NCI-H748 treated with DMSO at 0.1 percent for 48 hours (cell line): ENCODE results near the gene GPR137.
"Not testable (repeated sequence)": the region's sequence is repeated elsewhere in the genome, so short reads cannot be mapped to it uniquely, and the experiment has no call there.

Experiments used
- DNase-seq: peaks from one replicate; lab custom pipeline; 2025; lab: John Stamatoyannopoulos, UW

The GPR137 gene

GRCh38 chr11:64284962-64285884, at the start of gene GPR137:
Gene GPR137, plus strand, starts transcription at chr11:64285848. Its CDS starts 677 bp downstream, at chr11:64286525.
- peak; percentile 71 for DNase-seq

- peak; percentile 80 for DNase-seq
Measured at GRCh38 chr11:64237484-64237951, 48.1 kb upstream of the GPR137 start.

GRCh38 chr11:64238076-64238475, 47.6 kb upstream of the GPR137 start:
- no peak for DNase-seq

- no peak for DNase-seq
Measured at GRCh38 chr11:64238999-64239398, 46.6 kb upstream of the GPR137 start.

DNA sequence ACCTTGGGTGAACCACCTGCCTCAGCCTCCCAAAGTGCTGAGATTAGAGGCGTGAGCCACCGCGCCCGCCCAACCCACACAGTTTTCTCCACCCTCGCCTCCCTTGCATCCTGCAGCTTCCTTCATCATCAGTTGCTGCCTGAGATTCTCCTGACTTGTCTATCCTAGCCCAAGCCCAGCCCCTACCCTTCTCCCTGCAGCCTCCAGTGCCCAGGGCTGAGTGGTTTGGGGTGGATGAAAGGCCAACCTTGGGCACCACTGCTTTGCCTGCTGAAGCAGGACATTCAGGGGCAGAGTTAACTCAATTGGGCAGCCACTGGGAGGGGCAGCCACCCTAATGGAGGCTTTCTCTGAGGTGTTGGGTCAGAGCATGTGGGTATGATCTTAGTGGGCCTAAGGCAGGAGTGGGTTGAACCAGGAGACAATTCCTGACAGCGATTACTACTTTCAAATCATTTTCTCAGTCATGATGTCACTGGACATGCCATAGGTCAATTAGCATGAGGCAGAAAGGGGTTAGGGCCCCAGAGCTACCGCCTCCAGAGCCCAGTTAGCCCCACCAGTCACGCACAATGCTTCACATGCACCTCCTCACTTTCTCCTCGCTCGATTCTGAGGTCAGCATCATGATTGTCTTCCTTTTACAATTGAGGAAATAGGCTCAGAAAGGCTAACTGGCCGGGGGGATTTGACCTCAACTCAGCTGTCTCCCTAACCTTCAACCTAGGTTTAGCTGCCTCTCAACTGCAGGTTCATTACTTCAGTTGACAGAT, 45.8 kb upstream of the GPR137 start:
- DNase-seq = no peak

- peak; percentile 76 for DNase-seq
Measured at GRCh38 chr11:64240435-64241240, 45.0 kb upstream of the GPR137 start, which contains the start of gene FKBP2. Gene FKBP2, plus strand, starts transcription at chr11:64241095. Its CDS starts 1,293 bp downstream, at chr11:64242388.

GRCh38 chr11:64241241-64241490, 44.5 kb upstream of the GPR137 start:
- peak; percentile 96 for DNase-seq

GRCh38 chr11:64241491-64242374, 43.9 kb upstream of the GPR137 start:
- peak; percentile 27 for DNase-seq

DNA sequence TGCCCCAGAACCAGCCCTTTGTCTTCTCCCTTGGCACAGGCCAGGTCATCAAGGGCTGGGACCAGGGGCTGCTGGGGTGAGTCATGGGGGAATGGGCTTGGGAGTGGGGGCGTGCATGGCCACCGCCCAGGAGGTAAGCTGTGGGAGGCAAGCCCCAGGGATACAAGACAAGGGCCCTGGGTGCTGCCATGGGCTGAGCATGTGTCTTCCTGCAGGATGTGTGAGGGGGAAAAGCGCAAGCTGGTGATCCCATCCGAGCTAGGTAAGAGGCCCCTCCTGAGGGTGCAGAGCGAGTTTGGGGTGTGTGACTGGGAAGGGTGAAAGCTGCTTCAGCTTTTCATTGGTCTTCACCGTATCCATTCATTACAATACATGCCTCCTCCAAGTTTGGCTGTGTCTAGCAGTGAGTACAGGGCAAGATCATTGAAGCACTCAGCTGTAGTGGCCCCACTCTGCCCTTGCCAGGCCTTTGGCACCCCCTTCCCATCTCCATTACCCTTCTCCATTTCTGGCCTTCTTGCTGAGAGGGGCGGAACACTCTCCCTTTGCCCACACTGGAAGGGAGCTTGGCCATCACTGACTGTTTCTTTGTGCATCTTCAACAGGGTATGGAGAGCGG, 42.3 kb upstream of the GPR137 start:
- DNase-seq = no peak

- DNase-seq = no peak
Measured at GRCh38 chr11:64244107-64244506, 41.5 kb upstream of the GPR137 start.

GRCh38 chr11:64244966-64245365, 40.7 kb upstream of the GPR137 start:
- no peak for DNase-seq

GRCh38 chr11:64245401-64245796, 40.2 kb upstream of the GPR137 start:
- DNase-seq = no peak

DNA sequence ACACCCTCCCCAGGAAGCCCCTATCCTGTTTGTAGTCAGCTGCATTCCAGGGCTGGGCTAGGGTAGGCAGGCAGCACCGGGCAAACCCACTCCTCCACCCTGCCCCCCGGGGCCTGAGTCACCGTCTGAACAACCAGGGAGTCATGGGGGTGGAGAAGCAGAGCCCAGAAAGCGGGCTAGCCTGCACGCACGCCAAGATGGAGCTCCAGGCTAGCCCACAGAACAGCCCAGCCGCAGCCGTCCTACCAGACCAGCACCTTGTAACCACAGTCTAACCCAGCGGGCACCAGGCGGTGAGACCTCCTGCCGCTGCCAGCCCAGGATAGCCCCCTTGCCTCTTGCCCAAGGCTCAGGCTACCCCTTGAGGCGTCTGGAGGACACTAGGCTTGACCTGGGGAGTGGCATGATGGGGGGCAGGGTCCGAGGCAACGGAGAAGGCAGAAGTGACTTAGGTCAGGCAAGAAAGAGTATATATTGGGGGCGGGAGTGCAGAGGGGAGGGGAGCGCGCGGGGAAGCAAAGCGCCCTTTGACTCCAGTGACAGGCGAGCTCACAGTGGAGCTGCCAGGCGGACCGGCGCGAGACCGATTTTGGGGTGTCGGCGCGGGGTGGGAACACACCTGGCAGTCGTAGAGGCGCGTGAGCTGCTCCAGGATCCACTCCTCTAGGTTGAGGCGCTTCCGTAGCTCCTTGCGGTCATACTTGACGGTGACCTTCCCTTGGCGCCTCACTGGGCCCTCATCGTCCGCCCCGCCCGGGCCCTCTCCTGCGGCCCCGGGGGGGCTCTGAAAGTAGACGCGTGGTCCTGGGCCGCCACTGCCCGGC, 39.6 kb upstream of the GPR137 start:
- no peak for DNase-seq

GRCh38 chr11:64246621-64246870, 39.1 kb upstream of the GPR137 start:
- DNase-seq = not testable (repeated sequence)

DNA sequence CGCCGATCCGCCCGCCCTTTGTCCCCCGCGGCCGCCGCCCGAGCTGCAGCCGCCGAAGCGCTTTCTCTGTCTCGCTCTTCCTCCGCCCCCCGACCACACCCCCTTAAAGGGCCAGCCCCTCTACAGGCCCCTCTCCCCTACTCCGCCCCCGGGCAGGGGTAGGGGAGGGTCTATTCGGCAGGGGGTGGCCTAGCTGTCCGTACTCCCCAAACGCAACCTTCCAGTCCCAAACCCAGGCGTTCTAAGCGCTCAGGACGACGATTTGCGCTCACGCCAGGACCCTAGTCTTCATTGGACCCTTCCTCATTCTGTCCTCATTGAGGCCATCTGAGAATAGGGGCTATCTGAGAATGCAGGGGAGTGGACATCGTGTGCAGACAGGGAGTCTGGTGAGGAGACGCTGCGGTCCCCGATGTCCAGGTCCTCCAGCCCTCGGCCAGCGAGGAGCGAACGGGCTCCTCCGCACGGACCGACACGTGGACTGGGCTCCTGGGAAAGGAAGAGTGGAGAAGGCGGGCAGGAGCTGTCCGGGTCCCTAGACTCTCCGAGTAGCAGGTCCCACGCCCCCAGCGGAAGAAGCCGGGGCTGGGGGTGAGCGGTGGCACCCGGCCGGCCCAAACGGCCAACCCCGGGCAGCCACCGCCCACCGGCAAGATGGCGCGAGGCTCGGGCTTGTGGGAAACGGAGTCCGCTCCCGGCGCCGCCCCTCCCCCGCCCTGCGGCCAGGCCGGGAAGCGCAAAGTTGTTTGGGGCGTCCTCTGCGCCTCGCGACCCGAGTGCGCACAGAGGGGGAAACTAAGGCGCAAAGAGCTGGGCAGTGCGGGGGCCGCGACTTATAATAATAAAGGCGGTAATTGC, 38.5 kb upstream of the GPR137 start, which contains the start of gene PPP1R14B:
TSS of gene PPP1R14B (minus strand) at position 73 of the 858 bp plus-strand sequence. CDS start 270 bp downstream, outside the sequence.
- DNase-seq = peak; percentile 64

DNA sequence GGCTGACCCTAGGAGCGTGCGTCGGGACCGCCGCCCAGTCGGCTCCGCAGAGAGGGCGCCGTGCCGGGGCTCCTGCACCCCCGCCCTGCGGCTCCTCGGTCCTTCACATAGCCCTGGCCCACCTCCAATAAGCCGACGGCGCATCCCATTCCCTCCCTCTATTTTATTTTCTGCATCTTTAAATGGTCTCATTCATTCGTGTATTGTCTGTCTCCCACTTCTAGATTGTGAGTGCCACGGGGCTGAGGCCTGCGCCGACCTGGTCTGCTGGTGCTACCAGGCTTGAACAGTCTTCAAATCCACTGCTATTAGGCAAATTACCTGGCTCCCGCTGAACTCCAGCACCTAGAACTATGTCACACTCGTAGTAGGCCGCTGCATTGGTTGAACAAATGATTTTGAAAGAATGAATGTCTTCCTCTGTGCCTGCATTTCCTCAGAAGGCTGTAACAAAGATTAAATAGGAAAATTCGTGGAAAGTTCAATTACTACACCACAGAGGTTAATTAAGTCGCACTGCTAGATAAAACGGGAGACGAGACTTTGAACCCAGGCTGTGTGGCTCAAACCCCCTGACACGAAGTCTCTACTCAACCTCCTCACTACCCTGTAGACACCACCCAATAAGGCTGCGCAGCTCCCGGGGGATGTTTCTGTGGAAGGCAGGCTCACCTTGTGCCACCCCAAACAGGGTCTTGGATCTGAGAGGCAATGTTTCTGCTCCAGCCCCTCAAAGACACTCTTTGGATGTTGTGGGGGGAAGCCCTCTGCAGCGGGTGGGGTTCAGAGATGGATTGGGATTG, 37.7 kb upstream of the GPR137 start:
- no peak for DNase-seq

- DNase-seq = no peak
Measured at GRCh38 chr11:64248578-64248977, 37.1 kb upstream of the GPR137 start.

DNA sequence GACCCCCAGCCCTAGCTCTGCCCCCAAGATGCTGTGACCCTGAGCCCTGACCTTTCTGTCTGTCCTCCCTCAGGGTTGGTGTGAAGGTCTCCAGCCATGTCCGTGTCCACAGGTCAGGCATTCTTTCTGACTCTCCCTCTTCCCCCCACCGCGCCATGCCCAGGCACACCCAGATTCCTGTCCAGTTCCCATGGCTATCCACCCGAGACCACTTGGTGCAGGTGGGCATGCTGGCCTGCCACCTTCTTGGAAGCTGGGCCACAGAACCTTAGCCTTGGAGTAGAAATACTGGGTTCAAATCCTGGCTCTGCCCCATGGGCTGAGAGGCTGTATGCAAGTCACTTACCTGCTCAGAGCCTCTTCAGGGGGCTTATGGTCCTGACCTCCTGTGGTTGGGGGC, 36.6 kb upstream of the GPR137 start:
- no peak for DNase-seq
